Activated naive CD8-positive, alpha-beta T cell (primary cell): ENCODE results near the gene BMX.

Source experiments
- H3K27ac Mint-ChIP-seq: one replicate; pipeline ENCODE4 v1.8.0; 2021; ENCODE audit warnings: mixed read lengths
- H3K27me3 Mint-ChIP-seq: one replicate; pipeline ENCODE4 v1.8.0; 2021; ENCODE audit warnings: mixed read lengths
- H3K36me3 Mint-ChIP-seq: one replicate; pipeline ENCODE4 v1.8.0; 2021; ENCODE audit warnings: mixed read lengths
- H3K4me1 Mint-ChIP-seq: one replicate; pipeline ENCODE4 v1.8.0; 2021; ENCODE audit warnings: low read depth, mixed read lengths
- H3K4me3 Mint-ChIP-seq: one replicate; pipeline ENCODE4 v1.8.0; 2021; ENCODE audit warnings: mild to moderate bottlenecking, mixed read lengths
- H3K9me3 Mint-ChIP-seq: one replicate; pipeline ENCODE4 v1.8.0; 2021; ENCODE audit warnings: low read depth, mixed read lengths

BMX gene

GRCh38 chrX:15495801-15496200 is 4.8 kb upstream of the BMX start:
- Mint-ChIP-seq H3K36me3 (no peaks in the 10 kb centered on the region), H3K27ac (no peak overlapping the region), H3K4me1 (peaks cover 11% of the 10 kb centered on the region), H3K27me3 (peaks cover 5% of the 10 kb centered on the region), H3K9me3 (no peaks in the 10 kb centered on the region), H3K4me3 (no peak overlapping the region)

- peaks cover 5% of the 10 kb centered on the region for H3K27me3 Mint-ChIP-seq
- no peak overlapping the region for H3K4me3 Mint-ChIP-seq
- peaks cover 11% of the 10 kb centered on the region for H3K4me1 Mint-ChIP-seq
- no peaks in the 10 kb centered on the region for H3K36me3 Mint-ChIP-seq
- no peak overlapping the region for H3K27ac Mint-ChIP-seq
- no peaks in the 10 kb centered on the region for H3K9me3 Mint-ChIP-seq
Observed at GRCh38 chrX:15496824-15497223, 3.8 kb upstream of the BMX start.

- Mint-ChIP-seq H3K27me3 (peaks cover 5% of the 10 kb centered on the region), H3K4me3 (no peak overlapping the region), H3K27ac (no peak overlapping the region), H3K36me3 (no peaks in the 10 kb centered on the region), H3K9me3 (no peaks in the 10 kb centered on the region), H3K4me1 (peaks cover 8% of the 10 kb centered on the region)
Observed at GRCh38 chrX:15497865-15498264, 2.7 kb upstream of the BMX start.

GRCh38 chrX:15498741-15499140 is 1.9 kb upstream of the BMX start:
- H3K4me1 Mint-ChIP-seq, result peaks cover 3% of the 10 kb centered on the region
- peaks cover 5% of the 10 kb centered on the region for H3K27me3 Mint-ChIP-seq
- no peaks in the 10 kb centered on the region for H3K9me3 Mint-ChIP-seq
- H3K27ac Mint-ChIP-seq, result no peak overlapping the region
- H3K4me3 Mint-ChIP-seq, result no peak overlapping the region
- no peaks in the 10 kb centered on the region for H3K36me3 Mint-ChIP-seq

- H3K36me3 Mint-ChIP-seq, result no peaks in the 10 kb centered on the region
- H3K4me3 Mint-ChIP-seq, result no peak overlapping the region
- H3K27me3 Mint-ChIP-seq, result peaks cover 7% of the 10 kb centered on the region
- H3K9me3 Mint-ChIP-seq, result no peaks in the 10 kb centered on the region
- no peak overlapping the region for H3K27ac Mint-ChIP-seq
- H3K4me1 Mint-ChIP-seq, result peaks cover 2% of the 10 kb centered on the region
Observed at GRCh38 chrX:15499976-15500375, 631 bp upstream of the BMX start.

- Mint-ChIP-seq H3K4me1 (peaks cover 2% of the 10 kb centered on the region), H3K27me3 (peaks cover 7% of the 10 kb centered on the region), H3K36me3 (no peaks in the 10 kb centered on the region), H3K9me3 (no peaks in the 10 kb centered on the region), H3K27ac (no peak overlapping the region), H3K4me3 (no peak overlapping the region)
Observed at GRCh38 chrX:15501506-15501905, 899 bp downstream of the BMX start.

GRCh38 chrX:15504661-15505060 is 4.1 kb downstream of the BMX start:
- Mint-ChIP-seq H3K4me3 (no peak overlapping the region), H3K27ac (no peak overlapping the region), H3K4me1 (no peaks in the 10 kb centered on the region), H3K9me3 (no peaks in the 10 kb centered on the region), H3K27me3 (peaks cover 2% of the 10 kb centered on the region), H3K36me3 (no peaks in the 10 kb centered on the region)

GRCh38 chrX:15505101-15505500 is 4.5 kb downstream of the BMX start:
- no peaks in the 10 kb centered on the region for H3K4me1 Mint-ChIP-seq
- H3K4me3 Mint-ChIP-seq, result no peak overlapping the region
- no peaks in the 10 kb centered on the region for H3K36me3 Mint-ChIP-seq
- H3K9me3 Mint-ChIP-seq, result no peaks in the 10 kb centered on the region
- no peak overlapping the region for H3K27ac Mint-ChIP-seq
- peaks cover 2% of the 10 kb centered on the region for H3K27me3 Mint-ChIP-seq

GRCh38 chrX:15507005-15507404 is 6.4 kb downstream of the BMX start:
- H3K36me3 Mint-ChIP-seq, result no peaks in the 10 kb centered on the region
- H3K4me3 Mint-ChIP-seq, result no peak overlapping the region
- no peak overlapping the region for H3K27ac Mint-ChIP-seq
- H3K4me1 Mint-ChIP-seq, result no peaks in the 10 kb centered on the region
- H3K27me3 Mint-ChIP-seq, result peaks cover 2% of the 10 kb centered on the region
- H3K9me3 Mint-ChIP-seq, result no peaks in the 10 kb centered on the region

- Mint-ChIP-seq H3K9me3 (no peaks in the 10 kb centered on the region), H3K4me1 (no peaks in the 10 kb centered on the region), H3K36me3 (no peaks in the 10 kb centered on the region), H3K27me3 (peaks cover 1% of the 10 kb centered on the region), H3K4me3 (no peak overlapping the region), H3K27ac (no peak overlapping the region)
Observed at GRCh38 chrX:15509845-15510244, 9.2 kb downstream of the BMX start.

- Mint-ChIP-seq H3K9me3 (no peaks in the 10 kb centered on the region), H3K4me1 (no peaks in the 10 kb centered on the region), H3K27ac (no peak overlapping the region), H3K4me3 (no peak overlapping the region), H3K27me3 (peaks cover 1% of the 10 kb centered on the region), H3K36me3 (no peaks in the 10 kb centered on the region)
Observed at GRCh38 chrX:15511563-15511962, 11.0 kb downstream of the BMX start.

- Mint-ChIP-seq H3K27me3 (peaks cover 1% of the 10 kb centered on the region), H3K4me1 (no peaks in the 10 kb centered on the region), H3K9me3 (no peaks in the 10 kb centered on the region), H3K36me3 (no peaks in the 10 kb centered on the region), H3K27ac (no peak overlapping the region), H3K4me3 (no peak overlapping the region)
Observed at GRCh38 chrX:15512401-15512965, 11.9 kb downstream of the BMX start.

GRCh38 chrX:15514279-15514678 is 13.7 kb downstream of the BMX start:
- Mint-ChIP-seq H3K9me3 (no peaks in the 10 kb centered on the region), H3K4me3 (no peak overlapping the region), H3K27ac (no peak overlapping the region), H3K27me3 (peaks cover 1% of the 10 kb centered on the region), H3K36me3 (no peaks in the 10 kb centered on the region), H3K4me1 (no peaks in the 10 kb centered on the region)

- H3K27ac Mint-ChIP-seq, result no peak overlapping the region
- no peaks in the 10 kb centered on the region for H3K36me3 Mint-ChIP-seq
- no peaks in the 10 kb centered on the region for H3K9me3 Mint-ChIP-seq
- no peak overlapping the region for H3K4me3 Mint-ChIP-seq
- H3K4me1 Mint-ChIP-seq, result no peaks in the 10 kb centered on the region
- H3K27me3 Mint-ChIP-seq, result peaks cover 1% of the 10 kb centered on the region
Observed at GRCh38 chrX:15515931-15516330, 15.3 kb downstream of the BMX start.

- H3K27ac Mint-ChIP-seq, result no peak overlapping the region
- H3K4me3 Mint-ChIP-seq, result no peak overlapping the region
- no peaks in the 10 kb centered on the region for H3K9me3 Mint-ChIP-seq
- peaks cover 4% of the 10 kb centered on the region for H3K27me3 Mint-ChIP-seq
- H3K36me3 Mint-ChIP-seq, result no peaks in the 10 kb centered on the region
- H3K4me1 Mint-ChIP-seq, result no peaks in the 10 kb centered on the region
Observed at GRCh38 chrX:15522464-15522863, 21.9 kb downstream of the BMX start.

GRCh38 chrX:15523088-15523487 is 22.5 kb downstream of the BMX start:
- H3K36me3 Mint-ChIP-seq, result no peaks in the 10 kb centered on the region
- peaks cover 7% of the 10 kb centered on the region for H3K27me3 Mint-ChIP-seq
- no peaks in the 10 kb centered on the region for H3K9me3 Mint-ChIP-seq

More at GRCh38 chrX:15523088-15523487, 22.5 kb downstream of the BMX start:
- Mint-ChIP-seq H3K4me1 (no peaks in the 10 kb centered on the region), H3K4me3 (no peak overlapping the region), H3K27ac (no peak overlapping the region)
